B cell (primary cell): ENCODE measurements around the gene RPH3AL.

Source experiments
- CTCF ChIP-seq: fragments of 200-600 bp; IDR thresholded peaks from one replicate; pipeline ENCODE4 v1.8.0; 2022; ENCODE audit warnings: antibody characterized with exemption, mild to moderate bottlenecking
- EZH2 ChIP-seq: IDR thresholded peaks from 2 replicates; pipeline ENCODE4 v1.6.1; 2012; ENCODE audit warnings: borderline replicate concordance, low read depth, mild to moderate bottlenecking, moderate library complexity, low read length; ENCODE audit not compliant: insufficient read depth, poor library complexity, severe bottlenecking

- TF ChIP-seq CTCF: no peak
- no peak for TF ChIP-seq EZH2
These were observed 134.0 kb downstream of the RPH3AL start for GRCh38 chr17:218432-219110.
